NCI-H187 treated with DMSO at 0.1 percent for 48 hours (cell line): ENCODE measurements around the gene ARFGEF2.
"Not testable (repeated sequence)": the region's sequence is repeated elsewhere in the genome, so short reads cannot be mapped to it uniquely, and the experiment has no call there.

Source experiments
- DNase-seq: peaks from one replicate; lab custom pipeline; 2025; lab: John Stamatoyannopoulos, UW

The ARFGEF2 gene

DNA sequence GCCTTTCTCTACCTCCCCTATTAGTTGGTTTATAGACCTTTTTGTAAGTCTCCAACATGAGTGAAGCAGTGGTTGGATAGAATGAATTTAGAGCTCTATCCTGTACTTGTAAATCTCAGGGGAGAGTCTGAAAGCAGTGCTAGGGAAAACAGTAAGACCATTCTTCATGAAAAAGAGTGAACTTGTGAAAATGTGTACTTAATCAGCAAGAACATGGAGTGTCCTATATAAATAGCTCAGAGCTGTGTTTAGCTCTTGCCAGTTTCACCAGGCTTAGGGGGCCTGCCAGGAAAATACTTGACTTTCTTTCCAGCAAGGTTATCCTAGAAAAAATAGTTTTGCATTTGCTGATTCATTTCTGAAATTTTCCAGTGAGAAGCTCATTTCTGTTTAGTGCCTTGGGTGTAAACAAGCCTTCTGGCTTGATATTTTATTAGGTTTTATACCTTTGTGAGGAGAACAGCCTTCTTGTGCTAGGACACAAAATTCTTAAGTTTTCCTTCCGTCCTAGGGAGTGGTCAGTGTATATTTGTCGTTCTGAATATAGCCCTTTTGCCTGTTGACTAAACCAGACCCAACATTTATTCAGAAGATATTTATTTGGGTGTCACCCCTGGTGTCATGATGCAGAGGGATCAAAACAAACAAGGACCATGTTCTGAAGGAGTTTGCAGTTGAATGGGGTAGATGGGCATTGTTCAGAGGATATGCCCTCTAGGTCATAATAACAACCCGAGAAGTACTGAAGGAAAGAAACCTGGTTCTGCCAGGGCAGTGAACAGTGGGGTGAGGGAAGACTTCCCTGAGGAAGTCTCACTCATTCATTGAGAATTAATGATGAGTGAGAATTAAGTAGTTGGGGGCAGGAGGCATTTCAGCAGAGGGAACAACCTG lies 7.6 kb downstream of the ARFGEF2 start:
- DNase-seq: no peak

DNA sequence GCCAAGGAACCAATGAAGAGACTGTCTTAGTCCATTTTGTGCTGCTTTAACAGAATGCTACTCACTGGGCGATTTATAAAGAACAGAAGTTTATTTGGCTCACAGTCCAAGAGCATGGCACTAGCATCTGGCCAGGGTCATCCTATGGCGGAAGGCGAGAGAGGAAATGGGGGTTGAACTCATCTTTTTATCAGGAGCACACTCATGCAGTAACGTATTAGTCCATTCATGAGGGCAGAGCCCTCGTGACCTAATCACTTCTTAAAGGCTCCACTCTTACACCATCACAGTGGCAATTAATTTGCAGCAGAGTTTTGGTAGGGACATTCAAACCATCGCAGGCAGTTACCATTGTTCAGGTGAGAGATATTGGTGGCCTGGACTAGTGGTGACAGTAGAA lies 8.5 kb downstream of the ARFGEF2 start:
- no peak for DNase-seq

DNA sequence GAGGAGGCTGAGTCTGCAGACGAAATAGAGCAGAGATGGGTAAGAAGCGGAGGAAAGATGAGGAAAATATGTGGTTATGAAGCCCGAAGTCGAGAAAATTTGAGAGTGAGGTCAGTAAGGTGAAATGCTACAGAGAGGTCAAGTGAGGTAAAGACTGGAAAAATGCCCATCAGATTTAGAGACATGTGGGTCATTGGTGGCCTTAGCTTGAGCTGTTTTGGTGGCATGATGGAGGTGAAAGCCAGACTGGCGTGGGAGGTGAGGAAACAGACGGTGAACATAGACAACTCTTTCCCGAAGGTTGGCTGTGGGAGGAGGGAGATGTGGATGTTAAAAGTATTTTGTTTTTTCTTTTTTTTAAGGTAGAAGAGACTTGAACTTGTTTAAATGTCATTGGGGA lies 9.4 kb downstream of the ARFGEF2 start:
- DNase-seq: no peak

DNA sequence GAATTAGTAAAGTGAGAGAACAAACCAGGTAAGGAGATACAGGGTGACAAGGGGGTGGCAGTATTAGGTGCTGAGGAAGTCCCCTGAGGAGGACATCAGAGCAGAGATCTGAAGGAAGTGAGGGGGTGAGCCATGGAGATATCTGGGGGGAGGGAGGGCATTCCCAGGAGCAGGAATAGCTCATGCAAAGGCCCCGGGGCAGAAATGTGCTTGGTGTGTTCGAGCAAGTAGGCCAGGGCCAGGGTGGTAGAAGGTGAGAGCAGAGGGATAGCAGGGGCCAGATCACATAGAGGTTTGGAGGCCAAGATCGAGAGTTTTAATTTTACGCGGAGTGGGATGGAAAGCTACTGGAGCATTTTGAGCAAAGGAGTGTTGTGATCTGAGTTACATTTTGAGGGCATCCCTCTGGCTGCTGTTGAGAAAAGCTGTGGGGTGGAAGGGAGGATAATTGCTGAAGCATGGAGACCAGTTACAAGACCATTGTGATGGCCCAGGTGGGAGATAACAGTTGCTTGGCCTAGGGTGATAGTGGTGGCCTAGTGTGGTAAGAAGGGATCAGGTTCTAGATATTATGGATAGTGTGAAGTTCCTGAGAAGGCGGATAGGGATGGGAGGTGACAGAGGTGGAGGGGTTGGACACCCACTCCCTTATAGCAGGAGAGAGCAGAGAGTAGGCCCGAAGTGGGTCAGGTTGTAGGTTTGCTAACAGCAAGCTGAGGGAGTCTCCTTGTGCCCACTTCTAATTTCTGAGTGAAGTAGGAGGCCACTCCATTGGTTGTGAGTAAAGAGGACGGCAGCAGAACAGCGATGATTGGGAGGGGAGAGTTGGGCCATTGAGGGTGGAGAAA lies 10.2 kb downstream of the ARFGEF2 start:
- DNase-seq: no peak

DNA sequence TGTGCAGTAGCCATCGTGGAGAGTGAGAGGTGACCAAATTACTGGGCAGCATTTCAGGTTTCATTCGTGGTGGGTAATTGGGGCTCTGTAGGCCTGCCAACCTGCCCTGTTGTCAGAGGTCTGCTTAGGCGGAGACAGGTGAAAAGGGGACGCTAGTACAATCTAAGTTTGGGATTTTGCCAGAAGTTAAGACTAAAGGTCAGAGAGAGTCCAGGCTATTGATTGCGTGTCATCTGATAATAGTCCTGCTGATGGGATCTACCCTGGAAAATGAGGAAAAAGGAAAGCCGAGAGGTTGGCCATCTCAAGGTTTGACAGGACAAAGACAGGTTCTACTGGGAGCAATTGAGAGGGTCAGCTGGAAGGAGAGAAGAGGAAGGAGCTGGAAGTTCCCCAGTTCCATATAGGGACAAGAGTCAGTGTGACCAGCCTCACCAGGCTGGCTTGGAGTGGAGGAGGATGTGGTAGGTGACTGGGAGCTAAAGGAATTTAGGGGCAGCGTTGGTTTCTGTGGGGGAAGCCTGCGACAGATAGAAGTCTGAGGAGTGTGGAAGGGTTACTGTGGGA lies 10.9 kb downstream of the ARFGEF2 start:
- DNase-seq: no peak

DNA sequence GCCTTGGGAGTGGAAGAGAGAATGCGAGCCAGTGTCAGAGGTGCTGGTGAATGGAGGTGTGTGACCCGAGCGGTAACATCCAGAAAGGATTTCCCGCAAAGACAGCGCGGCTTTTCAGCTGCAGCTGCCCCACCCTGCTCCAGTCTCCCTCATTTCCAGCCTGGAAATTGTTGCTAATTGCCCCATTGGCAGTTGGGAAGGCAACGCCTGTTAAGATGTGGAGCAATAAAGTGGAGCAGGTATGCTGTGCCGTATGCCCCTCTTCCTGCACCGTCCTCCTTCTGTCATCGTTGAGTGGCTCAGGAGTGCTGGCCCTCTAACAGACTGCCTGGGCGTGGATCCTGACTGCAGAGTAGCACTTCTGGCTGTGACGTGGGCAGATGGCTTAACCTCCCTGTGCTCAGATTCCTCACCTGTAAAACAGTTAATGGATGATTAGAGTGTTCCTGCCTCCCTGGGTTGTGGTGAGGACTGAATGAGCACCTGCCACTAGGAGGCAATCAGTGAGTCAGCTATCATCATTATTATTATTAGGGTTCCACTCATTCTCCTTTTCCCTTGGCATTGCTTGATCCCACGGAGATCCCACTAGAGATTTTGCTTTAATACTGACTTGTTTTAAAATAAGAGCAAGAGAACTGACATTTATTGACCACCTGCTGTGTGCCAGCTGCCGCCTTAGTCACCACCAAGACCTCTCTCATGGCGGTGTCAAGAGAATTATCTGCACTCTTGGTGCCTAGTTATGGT lies 11.7 kb downstream of the ARFGEF2 start:
- DNase-seq: peak; percentile 96

DNA sequence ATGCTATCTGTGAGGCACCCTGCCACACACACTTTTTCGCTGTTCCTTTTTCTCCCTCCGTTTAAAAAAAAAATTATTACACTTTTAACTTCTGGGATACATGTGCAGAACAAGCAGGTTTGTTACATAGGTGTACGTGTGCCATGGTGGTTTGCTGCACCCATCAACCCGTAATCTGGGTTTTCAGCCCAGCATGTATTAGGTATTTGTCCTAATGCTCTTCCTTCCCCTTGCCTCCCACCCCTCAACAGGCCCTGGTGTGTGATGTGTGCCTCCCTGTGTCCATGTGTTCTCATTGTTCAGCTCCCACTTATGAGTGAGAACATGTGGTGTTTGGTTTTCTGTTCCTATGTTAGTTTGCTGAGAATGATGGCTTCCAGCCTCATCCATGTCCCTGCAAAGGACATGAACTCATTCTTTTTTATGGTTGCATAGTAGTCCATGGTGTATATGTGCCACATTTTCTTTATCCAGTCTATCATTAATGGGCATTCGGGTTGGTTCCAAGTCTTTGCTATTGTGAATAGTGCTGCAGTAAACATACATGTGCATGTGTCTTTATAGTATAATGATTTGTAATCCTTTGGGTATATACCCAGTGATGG lies 12.9 kb downstream of the ARFGEF2 start:
- not testable (repeated sequence) for DNase-seq

DNA sequence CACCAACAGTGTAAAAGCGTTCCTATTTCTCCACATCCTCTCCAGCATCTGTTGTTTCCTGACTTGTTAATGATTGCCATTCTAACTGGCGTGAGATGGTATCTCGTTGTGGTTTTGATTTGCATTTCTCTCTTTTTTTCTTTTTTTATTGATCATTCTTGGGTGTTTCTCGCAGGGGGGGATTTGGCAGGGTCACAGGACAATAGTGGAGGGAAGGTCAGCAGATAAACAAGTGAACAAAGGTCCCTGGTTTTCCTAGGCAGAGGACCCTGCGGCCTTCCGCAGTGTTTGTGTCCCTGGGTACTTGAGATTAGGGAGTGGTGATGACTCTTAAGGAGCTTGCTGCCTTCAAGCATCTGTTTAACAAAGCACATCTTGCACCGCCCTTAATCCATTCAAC lies 13.5 kb downstream of the ARFGEF2 start:
- not testable (repeated sequence) for DNase-seq

DNA sequence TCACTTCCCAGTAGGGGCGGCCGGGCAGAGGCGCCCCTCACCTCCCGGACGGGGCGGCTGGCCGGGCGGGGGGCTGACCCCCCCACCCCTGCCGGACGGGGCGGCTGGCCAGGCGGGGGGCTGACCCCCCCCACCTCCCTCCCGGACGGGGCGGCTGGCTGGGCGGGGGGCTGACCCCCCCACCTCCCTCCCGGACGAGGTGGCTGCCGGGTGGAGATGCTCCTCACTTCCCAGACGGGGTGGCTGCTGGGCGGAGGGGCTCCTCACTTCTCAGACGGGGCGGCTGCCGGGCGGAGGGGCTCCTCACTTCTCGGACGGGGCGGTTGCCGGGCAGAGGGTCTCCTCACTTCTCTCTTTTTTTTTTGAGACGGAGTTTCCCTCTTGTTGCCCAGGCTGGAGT lies 14.7 kb downstream of the ARFGEF2 start:
- DNase-seq: not testable (repeated sequence)

DNA sequence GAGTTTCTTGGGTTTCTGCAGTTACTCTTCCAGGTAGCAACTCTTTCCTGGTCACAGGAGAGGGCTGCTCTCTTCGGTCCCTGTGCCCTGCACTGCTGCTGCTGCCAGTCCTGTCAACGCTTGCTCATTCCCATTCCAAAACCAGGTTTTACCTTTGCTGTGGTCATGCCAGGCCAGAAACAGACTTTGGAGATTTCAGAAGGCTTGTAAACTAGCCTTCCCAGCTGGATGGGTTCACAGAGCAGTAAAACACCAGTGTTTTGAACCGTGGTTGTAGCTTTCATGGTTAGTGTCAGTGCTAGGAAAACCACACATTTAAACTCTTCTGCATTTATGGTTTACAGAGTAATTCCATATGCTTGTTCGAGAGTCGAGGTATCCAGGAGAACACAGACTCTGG lies 16.2 kb downstream of the ARFGEF2 start:
- DNase-seq: no peak

DNA sequence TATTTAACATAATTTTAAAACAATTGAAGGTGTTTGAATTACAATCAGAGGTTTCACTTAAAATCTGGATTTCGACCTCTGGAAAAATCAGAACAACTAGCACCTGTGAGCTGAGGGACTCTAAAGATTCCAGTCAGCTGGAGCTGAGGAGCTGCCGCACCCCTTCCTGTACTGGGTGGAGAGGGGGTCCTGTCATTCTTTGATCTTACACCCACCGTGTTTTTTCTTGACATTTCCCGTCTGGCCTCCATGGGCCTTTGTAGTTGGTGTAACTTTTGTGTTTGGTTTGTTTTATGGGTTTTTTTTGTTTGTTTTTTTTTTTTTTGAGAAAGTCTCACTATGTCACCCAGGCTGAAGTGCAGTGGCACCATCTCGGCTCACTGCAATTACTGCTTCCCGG lies 17.2 kb downstream of the ARFGEF2 start:
- no peak for DNase-seq

DNA sequence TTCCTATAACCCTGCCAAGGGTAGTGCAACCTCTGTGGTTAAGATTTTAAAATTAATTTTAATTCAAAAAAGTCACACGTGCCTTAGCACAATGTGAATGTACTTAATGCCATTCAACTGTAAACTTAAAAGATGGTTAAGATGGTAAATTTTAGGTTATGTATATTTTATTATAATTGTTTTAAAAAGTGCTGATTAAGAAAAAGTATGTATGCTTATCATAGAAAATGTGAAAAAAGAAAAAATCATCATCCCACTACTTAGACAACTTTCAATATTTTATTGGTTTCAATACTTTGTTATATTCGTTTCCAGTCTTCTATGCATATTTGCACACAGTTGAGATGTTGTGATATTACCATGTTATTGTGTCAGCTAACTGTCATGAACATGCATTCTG lies 18.7 kb downstream of the ARFGEF2 start:
- no peak for DNase-seq

DNA sequence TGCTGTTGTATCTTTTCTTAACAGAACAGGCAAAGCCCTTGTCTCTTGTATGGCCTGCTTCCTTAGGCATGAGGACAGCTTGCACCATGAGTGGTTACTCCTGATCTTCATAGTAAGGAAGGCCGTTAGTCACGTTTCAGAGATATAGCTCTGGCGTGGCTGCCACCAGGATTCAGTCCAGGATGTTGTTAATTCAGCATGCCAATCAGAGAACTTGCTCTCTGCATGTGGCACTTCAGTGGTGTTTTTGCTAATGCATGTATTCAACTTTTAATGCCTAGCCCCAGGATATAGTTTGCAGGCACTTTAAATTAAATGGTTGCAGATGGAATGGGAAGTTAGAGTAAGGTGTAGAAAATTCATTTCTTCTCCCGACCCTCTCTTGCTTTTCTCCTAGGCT lies 20.0 kb downstream of the ARFGEF2 start:
- DNase-seq: no peak

DNA sequence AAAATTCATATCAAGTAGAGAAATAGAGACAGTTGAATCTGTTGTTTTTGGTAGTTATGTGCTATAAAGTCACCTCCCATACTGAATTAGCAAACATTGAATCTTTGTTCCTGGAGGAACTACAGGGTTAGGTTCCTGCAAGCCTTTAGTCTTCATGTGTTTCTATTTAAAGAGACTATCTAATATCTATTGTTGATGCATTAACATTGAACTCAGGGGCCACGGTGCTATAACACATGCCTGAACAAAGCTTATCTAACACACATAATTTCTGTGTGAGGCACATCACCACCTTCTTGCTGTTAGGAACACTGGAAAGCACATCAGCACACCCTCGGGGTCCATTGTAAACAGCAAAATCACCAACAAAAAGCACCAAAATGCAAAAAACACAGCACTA lies 21.2 kb downstream of the ARFGEF2 start:
- no peak for DNase-seq

DNA sequence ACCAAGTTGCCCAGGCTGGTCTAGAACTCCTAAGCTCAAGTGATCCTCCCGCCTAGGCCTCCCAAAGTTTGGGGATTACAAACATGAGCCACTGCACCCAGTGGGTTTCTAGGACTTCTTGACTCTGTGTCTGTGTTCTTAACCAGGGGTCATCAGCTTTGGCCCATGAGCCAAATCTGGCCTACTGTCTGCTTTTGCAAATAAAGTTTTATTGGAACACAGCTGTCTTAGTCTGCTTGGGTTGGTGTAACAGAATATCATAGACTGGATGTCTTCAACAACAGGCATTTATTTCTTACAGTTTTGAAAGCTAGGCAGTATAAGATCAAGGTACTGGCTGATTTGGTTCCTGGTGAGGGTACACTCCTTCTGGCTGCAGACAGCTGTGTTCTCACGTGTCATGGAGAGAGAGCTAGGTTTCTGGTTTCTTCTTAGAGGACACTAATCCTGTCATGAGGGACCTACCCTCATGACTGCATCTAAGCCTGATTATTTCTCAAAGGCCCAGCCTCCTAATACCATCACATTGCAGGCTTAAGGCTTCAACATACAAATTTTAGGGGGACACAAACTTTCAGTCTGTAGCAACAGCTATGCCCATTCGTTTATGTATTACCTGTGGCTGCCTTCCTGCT lies 23.3 kb downstream of the ARFGEF2 start:
- DNase-seq: no peak

DNA sequence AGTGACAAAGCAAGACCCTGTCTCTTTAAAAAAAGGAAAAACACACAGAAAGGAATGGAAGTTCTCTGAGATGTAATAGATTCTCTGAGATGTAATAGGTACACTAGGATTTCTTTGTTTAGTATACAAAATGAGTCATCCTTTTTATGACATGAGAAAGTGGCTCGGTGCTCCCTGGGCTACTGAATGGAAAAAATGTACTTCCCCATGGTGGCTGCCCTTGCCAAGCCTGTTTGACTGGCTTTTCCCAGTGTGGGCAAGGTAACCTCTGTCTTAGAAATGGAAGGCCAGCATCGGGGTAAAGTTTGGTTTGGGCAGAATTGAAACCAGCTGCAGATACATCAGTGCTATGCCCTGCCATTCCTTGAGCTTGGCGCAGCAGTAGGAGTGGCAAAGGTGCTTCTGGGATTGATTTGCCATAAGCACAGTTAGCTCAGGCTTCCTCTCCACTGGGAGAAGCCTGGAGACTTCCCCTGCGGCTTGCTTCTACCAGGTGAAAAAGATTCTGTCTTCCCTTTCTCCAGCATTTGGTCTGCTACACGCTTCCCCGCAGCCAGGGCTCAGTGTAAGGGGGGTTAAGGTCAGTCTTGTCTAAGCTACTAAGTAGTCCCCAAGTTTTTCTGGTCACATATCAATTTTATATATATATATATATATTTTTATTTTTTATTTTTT lies 24.5 kb downstream of the ARFGEF2 start:
- no peak for DNase-seq

DNA sequence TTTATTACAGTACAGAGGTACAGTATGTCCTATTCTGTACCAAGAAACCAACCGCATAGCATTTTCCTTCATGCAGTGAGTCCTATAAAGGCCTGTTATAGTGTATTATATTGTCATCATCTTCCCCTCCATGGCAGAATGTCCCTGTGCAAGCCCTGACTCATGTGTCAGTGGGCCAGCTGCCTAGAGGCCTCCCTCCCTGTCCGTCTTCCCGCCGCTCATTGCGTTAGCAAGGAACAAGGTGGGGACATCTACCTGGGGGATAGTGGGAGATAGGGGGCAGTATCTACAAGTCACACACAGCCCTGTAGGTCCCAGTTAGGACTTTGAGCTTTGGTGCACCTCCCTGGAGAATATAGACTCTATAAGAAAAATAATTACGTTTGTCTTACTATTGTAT lies 27.1 kb downstream of the ARFGEF2 start:
- no peak for DNase-seq

DNA sequence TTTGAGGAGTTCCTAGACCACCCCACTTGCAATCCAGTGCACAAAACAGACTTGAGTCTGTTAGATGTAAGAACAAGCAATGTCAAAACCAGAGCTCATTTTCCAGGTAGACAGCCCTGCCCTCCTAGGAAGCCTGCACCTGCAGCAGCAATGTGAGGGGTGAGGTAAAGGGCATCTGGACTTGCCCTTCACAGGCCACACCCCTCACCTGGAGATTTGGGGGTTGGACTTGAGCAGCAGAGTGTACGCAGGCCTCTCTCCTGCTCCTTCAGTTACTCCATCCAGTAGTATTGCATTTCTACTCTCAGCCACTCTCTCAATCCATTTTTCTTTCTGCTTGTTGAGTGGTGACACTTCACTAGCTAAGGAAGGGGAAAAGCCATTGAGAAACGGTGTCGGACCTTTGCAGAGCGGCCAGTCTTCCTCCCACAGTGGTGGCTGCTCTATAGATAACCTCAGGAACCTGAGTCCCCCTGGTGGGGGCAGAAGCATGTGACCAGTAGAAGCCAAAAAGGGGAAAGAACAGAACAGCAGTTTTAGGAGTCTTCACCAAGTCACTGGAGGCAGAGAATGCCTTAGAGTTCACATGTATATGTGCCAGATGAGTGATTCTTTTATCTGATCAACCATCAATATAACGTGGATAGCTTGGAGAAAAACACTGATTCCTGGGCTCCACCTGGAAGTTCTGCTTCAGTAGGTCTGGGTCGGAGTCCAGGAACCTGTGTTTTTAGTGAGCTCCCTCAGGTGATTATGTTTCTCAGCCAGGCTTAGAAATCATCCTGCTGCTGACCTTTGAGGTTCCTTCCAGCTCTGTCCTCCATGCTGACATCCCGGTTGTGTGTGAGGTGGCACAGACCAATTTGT lies 28.0 kb downstream of the ARFGEF2 start:
- peak; percentile 41 for DNase-seq

DNA sequence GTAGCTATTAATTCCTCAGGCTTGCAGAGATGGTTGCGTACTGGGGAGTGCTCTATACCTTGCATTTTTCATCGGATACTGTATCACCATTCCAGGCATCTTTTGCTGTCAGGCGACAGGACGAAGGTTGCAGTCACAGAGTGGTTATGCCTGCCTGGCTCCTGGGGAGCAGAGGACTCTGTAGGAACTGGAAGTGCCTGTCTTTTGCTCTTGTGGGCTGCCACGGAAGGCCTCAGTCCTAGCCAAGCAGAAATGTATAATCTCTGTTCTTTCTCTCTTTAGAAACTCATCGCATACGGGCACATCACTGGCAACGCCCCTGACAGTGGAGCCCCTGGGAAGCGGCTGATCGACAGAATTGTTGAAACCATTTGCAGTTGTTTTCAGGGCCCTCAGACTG lies 29.5 kb downstream of the ARFGEF2 start:
- no peak for DNase-seq

DNA sequence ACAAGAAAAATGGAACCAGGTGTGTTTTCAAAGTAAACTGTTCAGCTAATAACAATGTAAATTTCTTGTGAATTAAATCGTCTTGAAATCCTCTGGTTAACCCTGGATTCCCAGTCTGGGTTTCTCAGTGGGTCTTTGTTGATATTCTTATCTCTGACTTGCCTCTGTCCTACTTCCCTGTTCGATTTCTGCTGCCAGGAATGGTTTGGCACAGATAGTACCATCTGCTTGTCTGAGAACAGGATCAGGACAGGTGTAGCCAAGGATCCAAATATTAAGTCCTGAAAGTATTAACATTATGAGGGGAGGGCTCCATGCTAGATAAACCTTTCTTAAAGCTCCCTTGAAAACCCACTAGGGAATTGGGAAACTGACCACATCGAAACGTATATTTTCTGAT lies 30.1 kb downstream of the ARFGEF2 start:
- DNase-seq: no peak
